ENCODE data around the gene PPEF2. TPM values are rescaled to one million over a fixed set of nuclear protein-coding genes. Genes with fewer than 3 reads are reported as not detected.

PPEF2 gene
- not detected in 2 replicates for total RNA-seq

DNA sequence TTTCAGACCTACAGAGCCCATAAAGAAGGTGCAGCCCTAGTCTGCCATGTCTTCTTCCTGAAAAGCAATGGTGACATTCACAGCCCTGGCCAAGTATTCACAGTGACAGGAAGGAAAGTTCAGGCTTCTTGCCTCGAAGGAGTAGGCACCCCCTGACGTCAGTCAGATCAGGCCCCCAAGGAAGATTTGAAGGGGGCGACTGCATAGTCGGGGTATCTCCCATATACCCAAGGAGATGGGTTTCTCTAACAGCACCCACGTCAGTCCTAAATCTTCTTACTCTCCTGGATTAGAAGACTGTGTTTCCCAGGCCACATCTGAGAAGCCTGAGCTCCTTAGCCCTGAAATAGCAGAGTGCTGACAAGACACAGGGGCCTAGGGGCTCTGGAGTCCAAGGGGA is at the start of gene PPEF2:
Gene PPEF2 (minus strand): TSS at position 101 of the 400 bp plus-strand sequence. CDS start 6,127 bp downstream, outside the sequence.
- Histone ChIP-seq H3K4me3 (ENCODE audit: insufficient read depth, low read length) (no peak within 1 kb of the TSS), H2AFZ (ENCODE audit: low read length) (no peak within 1 kb of the TSS), H3K9me3 (ENCODE audit: low read depth, low read length) (no peaks in the 10 kb centered on the region)

DNA sequence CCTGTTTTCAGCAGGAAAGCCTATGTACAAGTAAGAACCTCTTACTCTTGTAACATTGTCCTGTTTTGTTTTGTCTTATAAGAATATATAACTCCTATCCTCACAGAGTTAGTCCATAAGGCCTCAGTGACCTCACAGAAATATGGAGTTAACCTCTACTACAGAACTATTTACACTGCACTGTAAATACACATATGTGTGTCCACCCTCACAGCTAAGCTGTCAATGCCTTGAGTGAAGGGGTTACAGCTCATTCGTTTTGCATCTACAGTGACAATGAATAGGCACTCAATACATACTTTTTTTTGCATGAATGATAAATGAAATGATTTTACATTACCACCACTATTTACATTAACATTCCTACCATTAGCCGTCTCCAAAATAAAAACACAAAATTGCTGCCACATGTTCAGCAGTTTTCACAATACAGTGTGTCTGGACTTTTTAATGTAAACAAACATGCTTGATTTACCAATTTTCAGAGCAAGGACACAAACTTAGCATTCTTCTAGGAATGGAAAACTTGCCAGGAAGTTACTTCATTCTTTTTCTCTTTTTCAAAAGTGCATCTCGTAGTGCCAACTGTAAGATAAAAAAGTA is 48.1 kb upstream of the PPEF2 start:
- no peak for DNase-seq (ENCODE audit: insufficient read length, low spot score, missing footprints)
- Histone ChIP-seq H4K20me1 (ENCODE audit: insufficient read depth, low read length) (no peaks in the 10 kb centered on the region), H3K79me2 (ENCODE audit: insufficient read depth, low read length) (no peaks in the 10 kb centered on the region), H3K9me3 (ENCODE audit: low read depth, low read length) (no peaks in the 10 kb centered on the region), H3K4me3 (ENCODE audit: insufficient read depth, low read length) (no peak overlapping the region), H3K4me2 (ENCODE audit: insufficient read depth, low read length) (no peak overlapping the region), H2AFZ (ENCODE audit: low read length) (no peak overlapping the region), H3K4me1 (ENCODE audit: insufficient read depth, low read length) (no peaks in the 10 kb centered on the region), H3K36me3 (ENCODE audit: insufficient read depth, low read length) (peaks cover 57% of the 10 kb centered on the region), H3K27ac (ENCODE audit: low read depth, low read length) (no peak overlapping the region), H3K27me3 (ENCODE audit: insufficient read depth, low read length) (no peaks in the 10 kb centered on the region)
- TF ChIP-seq, protein P1, sequence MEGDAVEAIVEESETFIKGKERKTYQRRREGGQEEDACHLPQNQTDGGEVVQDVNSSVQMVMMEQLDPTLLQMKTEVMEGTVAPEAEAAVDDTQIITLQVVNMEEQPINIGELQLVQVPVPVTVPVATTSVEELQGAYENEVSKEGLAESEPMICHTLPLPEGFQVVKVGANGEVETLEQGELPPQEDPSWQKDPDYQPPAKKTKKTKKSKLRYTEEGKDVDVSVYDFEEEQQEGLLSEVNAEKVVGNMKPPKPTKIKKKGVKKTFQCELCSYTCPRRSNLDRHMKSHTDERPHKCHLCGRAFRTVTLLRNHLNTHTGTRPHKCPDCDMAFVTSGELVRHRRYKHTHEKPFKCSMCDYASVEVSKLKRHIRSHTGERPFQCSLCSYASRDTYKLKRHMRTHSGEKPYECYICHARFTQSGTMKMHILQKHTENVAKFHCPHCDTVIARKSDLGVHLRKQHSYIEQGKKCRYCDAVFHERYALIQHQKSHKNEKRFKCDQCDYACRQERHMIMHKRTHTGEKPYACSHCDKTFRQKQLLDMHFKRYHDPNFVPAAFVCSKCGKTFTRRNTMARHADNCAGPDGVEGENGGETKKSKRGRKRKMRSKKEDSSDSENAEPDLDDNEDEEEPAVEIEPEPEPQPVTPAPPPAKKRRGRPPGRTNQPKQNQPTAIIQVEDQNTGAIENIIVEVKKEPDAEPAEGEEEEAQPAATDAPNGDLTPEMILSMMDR (IDR thresholded peaks at IDR 0.05; ENCODE audit: extremely low read depth, low read depth, low read length) = no peak

More for the DNA sequence above, at the start of gene PPEF2:
- no peaks in the 10 kb centered on the region for H3K4me1 ChIP-seq (ENCODE audit: insufficient read depth, low read length)
- H4K20me1 ChIP-seq (ENCODE audit: insufficient read depth, low read length) = no peaks in the 10 kb centered on the region
- H3K4me2 ChIP-seq (ENCODE audit: insufficient read depth, low read length) = no peak within 1 kb of the TSS
- no peak within 1 kb of the TSS for H3K27ac ChIP-seq (ENCODE audit: low read depth, low read length)
- H3K36me3 ChIP-seq (ENCODE audit: insufficient read depth, low read length) = no peaks in the 10 kb centered on the region
- TF ChIP-seq, protein P1 (IDR thresholded peaks at IDR 0.05; ENCODE audit: extremely low read depth, low read depth, low read length) = no peak
- no peaks in the 10 kb centered on the region for H3K79me2 ChIP-seq (ENCODE audit: insufficient read depth, low read length)
- H3K27me3 ChIP-seq (ENCODE audit: insufficient read depth, low read length) = peaks cover 2% of the 10 kb centered on the region
- no peak for DNase-seq (ENCODE audit: insufficient read length, low spot score, missing footprints)

DNA sequence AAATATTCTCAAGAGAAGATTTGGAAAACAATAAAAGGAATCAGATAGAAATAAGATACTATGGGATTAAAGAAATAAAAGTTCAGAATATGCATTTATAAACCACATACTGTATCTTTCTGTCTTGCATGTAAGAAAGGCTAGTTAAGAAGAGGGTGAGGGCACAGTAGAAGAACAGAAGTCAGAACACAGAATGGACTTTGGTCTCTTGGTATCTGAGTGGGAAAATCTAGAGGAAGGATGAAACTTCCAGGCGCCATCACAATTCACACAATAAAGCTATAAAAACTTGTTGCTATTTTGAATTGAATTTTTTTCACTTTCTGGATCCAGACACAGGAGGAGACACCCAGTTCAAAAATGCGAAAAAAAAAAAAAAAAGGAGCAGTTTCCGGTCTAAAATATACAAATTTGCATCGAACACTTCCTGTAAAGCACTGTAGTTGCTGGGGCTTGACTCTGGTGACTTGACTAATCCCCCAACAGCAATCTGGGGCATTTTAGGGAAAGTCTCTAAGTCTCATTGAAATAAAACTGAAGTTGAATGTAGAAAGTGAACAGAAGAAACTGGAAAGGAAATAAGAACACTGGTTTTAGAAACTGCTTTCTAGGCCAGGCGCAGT is 46.7 kb upstream of the PPEF2 start:
- Histone ChIP-seq H3K36me3 (ENCODE audit: insufficient read depth, low read length) (peaks cover 57% of the 10 kb centered on the region), H3K4me1 (ENCODE audit: insufficient read depth, low read length) (no peaks in the 10 kb centered on the region), H4K20me1 (ENCODE audit: insufficient read depth, low read length) (no peaks in the 10 kb centered on the region), H3K4me3 (ENCODE audit: insufficient read depth, low read length) (no peak overlapping the region), H3K79me2 (ENCODE audit: insufficient read depth, low read length) (no peaks in the 10 kb centered on the region), H3K27me3 (ENCODE audit: insufficient read depth, low read length) (no peaks in the 10 kb centered on the region), H2AFZ (ENCODE audit: low read length) (no peak overlapping the region), H3K9me3 (ENCODE audit: low read depth, low read length) (no peaks in the 10 kb centered on the region), H3K27ac (ENCODE audit: low read depth, low read length) (no peak overlapping the region), H3K4me2 (ENCODE audit: insufficient read depth, low read length) (no peak overlapping the region)
- no peak for DNase-seq (ENCODE audit: insufficient read length, low spot score, missing footprints)
- TF ChIP-seq, protein P1 (IDR thresholded peaks at IDR 0.05; ENCODE audit: extremely low read depth, low read depth, low read length) = no peak

DNA sequence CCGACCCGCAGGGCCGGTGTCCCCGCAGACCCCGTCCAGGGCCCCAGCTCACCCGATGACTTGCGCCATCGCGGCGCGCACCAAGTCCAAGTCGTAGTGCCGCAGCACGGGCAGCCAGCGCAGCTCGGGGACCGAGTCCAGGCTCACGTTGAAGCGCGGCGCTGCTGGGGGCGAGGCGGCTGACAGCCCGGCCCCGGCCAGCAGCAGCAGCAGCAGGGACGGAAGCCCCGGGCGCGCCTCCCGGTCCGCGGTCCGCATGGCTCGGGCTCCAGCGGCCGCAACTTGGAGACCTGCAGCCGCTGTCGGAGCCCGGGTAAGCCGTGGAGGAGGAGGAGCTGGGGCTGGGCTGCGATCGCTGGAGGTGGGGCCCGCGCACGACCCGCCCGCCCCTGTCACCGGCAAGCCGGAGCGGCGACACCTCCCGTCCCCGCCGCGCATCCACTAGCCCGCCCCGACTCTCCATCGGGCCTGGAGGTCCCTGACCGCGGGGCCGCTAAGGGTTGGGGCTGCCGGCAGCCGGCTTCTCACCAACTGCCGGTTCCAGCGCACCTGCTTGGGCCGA is 38.5 kb upstream of the PPEF2 start, which contains the start of gene NAAA:
Gene NAAA (minus strand): TSS at position 322 of the 562 bp plus-strand sequence. CDS start 64 bp downstream, at position 258.
- Histone ChIP-seq H3K36me3 (ENCODE audit: insufficient read depth, low read length) (peaks cover 3% of the 10 kb centered on the region), H3K27ac (ENCODE audit: low read depth, low read length) (peak within 1 kb of the TSS; percentile 57), H2AFZ (ENCODE audit: low read length) (peak within 1 kb of the TSS; percentile 92), H3K4me1 (ENCODE audit: insufficient read depth, low read length) (peaks cover 5% of the 10 kb centered on the region), H3K4me3 (ENCODE audit: insufficient read depth, low read length) (peak within 1 kb of the TSS; percentile 80), H4K20me1 (ENCODE audit: insufficient read depth, low read length) (no peaks in the 10 kb centered on the region), H3K27me3 (ENCODE audit: insufficient read depth, low read length) (no peaks in the 10 kb centered on the region), H3K79me2 (ENCODE audit: insufficient read depth, low read length) (no peaks in the 10 kb centered on the region), H3K9me3 (ENCODE audit: low read depth, low read length) (no peaks in the 10 kb centered on the region), H3K4me2 (ENCODE audit: insufficient read depth, low read length) (peak within 1 kb of the TSS; percentile 81)
- DNase-seq (ENCODE audit: insufficient read length, low spot score, missing footprints) = peak; percentile 87
- TF ChIP-seq, protein P1 (IDR thresholded peaks at IDR 0.05; ENCODE audit: extremely low read depth, low read depth, low read length) = no peak

Data from osteoblast (primary cell).